HK-2 (cell line): Measurements from ENCODE around the gene ZSCAN10.

Source experiments
- DNase-seq: peaks from one replicate; pipeline ENCODE4 v3.0.0-alpha.2; 2018; ENCODE audit not compliant: unreplicated experiment

ZSCAN10 gene

GRCh38 chr16:3112058-3112880 is 13.2 kb upstream of the ZSCAN10 start, which contains the start of gene ZNF205:
Gene ZNF205, plus strand, starts transcription at chr16:3112586. Its CDS starts 845 bp downstream, at chr16:3113431.
- DNase-seq = peak; percentile 75

GRCh38 chr16:3106205-3106928 is 7.3 kb upstream of the ZSCAN10 start:
- DNase-seq = peak; percentile 93

- DNase-seq = no peak
These were observed 2.9 kb upstream of the ZSCAN10 start for GRCh38 chr16:3101841-3102470.

GRCh38 chr16:3101018-3101840 is 2.1 kb upstream of the ZSCAN10 start:
- DNase-seq = no peak

- no peak for DNase-seq
These were observed 822 bp upstream of the ZSCAN10 start for GRCh38 chr16:3099732-3100499.

GRCh38 chr16:3099395-3099731 is 269 bp upstream of the ZSCAN10 start:
- DNase-seq = no peak

- DNase-seq = no peak
These were observed 1.8 kb downstream of the ZSCAN10 start for GRCh38 chr16:3097266-3097665.

GRCh38 chr16:3096362-3096761 is 2.7 kb downstream of the ZSCAN10 start:
- DNase-seq = no peak

GRCh38 chr16:3095869-3096268 is 3.2 kb downstream of the ZSCAN10 start:
- no peak for DNase-seq

GRCh38 chr16:3094289-3095027 is 4.6 kb downstream of the ZSCAN10 start:
- no peak for DNase-seq

GRCh38 chr16:3092501-3092941 is 6.6 kb downstream of the ZSCAN10 start:
- no peak for DNase-seq

- no peak for DNase-seq
These were observed 7.5 kb downstream of the ZSCAN10 start for GRCh38 chr16:3091551-3091950.

GRCh38 chr16:3089717-3090592 is 9.1 kb downstream of the ZSCAN10 start:
- DNase-seq = no peak

GRCh38 chr16:3088925-3089716 is 10.0 kb downstream of the ZSCAN10 start:
- DNase-seq = no peak

- DNase-seq = no peak
These were observed 10.6 kb downstream of the ZSCAN10 start for GRCh38 chr16:3088450-3088849.

- no peak for DNase-seq
These were observed 11.6 kb downstream of the ZSCAN10 start for GRCh38 chr16:3087243-3088235.

- DNase-seq = no peak
These were observed 12.4 kb downstream of the ZSCAN10 start for GRCh38 chr16:3086596-3087242.
